Endodermal cell (in vitro differentiated cells): ENCODE results near the gene TRIM2. TPM values are rescaled to one million over a fixed set of nuclear protein-coding genes. Genes with fewer than 3 reads are reported as not detected.

Experiments used
- DNase-seq: peaks from one replicate; pipeline ENCODE4 v3.0.0-alpha.2; 2017
- H3K27ac ChIP-seq: 2 replicates; pipeline ENCODE4 v1.5.1; 2013; ENCODE audit warnings: mild to moderate bottlenecking, low read depth, low read length, moderate library complexity
- H3K27me3 ChIP-seq: 2 replicates; pipeline ENCODE4 v1.6.1; 2013; ENCODE audit warnings: mild to moderate bottlenecking, low read length, moderate library complexity; ENCODE audit not compliant: insufficient read depth, control insufficient read depth, poor library complexity, severe bottlenecking
- H3K36me3 ChIP-seq: 2 replicates; pipeline ENCODE4 v1.7.0; 2013; ENCODE audit warnings: mild to moderate bottlenecking, low read length, moderate library complexity; ENCODE audit not compliant: control insufficient read depth, insufficient read depth
- H3K4me1 ChIP-seq: one replicate; pipeline ENCODE4 v1.7.0; 2013; ENCODE audit warnings: low read length; ENCODE audit not compliant: control insufficient read depth, insufficient read depth
- H3K4me3 ChIP-seq: 2 replicates; pipeline ENCODE4 v1.5.1; 2013; ENCODE audit warnings: mild to moderate bottlenecking, low read length, moderate library complexity
- H3K9ac ChIP-seq: 2 replicates; pipeline ENCODE4 v1.6.1; 2013; ENCODE audit warnings: mild to moderate bottlenecking, low read length, moderate library complexity; ENCODE audit not compliant: poor library complexity, severe bottlenecking; ENCODE audit errors: extremely low read depth
- H3K9me3 ChIP-seq: 2 replicates; pipeline ENCODE4 v1.6.1; 2013; ENCODE audit warnings: mild to moderate bottlenecking, low read length, moderate library complexity; ENCODE audit not compliant: control insufficient read depth
- H3K27ac Mint-ChIP-seq: 2 replicates; pipeline ENCODE4 v1.8.0; 2020; ENCODE audit warnings: mixed read lengths
- H3K27me3 Mint-ChIP-seq: 2 replicates; pipeline ENCODE4 v1.8.0; 2021; ENCODE audit warnings: mild to moderate bottlenecking, mixed read lengths; ENCODE audit not compliant: insufficient read depth
- H3K36me3 Mint-ChIP-seq: 2 replicates; pipeline ENCODE4 v1.8.0; 2020; ENCODE audit warnings: low read depth, mixed read lengths
- H3K4me1 Mint-ChIP-seq: 2 replicates; pipeline ENCODE4 v1.8.0; 2020; ENCODE audit warnings: mixed read lengths
- H3K4me3 Mint-ChIP-seq: 2 replicates; pipeline ENCODE4 v1.8.0; 2020; ENCODE audit warnings: mild to moderate bottlenecking, moderate library complexity, mixed read lengths
- H3K9me3 Mint-ChIP-seq: 2 replicates; pipeline ENCODE4 v1.8.0; 2020; ENCODE audit warnings: mild to moderate bottlenecking, mixed read lengths
- WGBS, 2 experiments: methylation state at CpG; one replicate each; pipeline versions ENCODE4 v1.1.5 to v1.1.7; 2013; ENCODE audit warnings: missing lambda C conversion rate in 2 of 2, mixed read lengths in 1 of 2; ENCODE audit not compliant: insufficient coverage in 1 of 2, insufficient read length in 1 of 2; 5-methylcytosine and 5-hydroxymethylcytosine counted together
- total RNA-seq, 2 donors: library from RNA; stranded (reverse); fragmentation: NEBNext Ultra II Directional in 1 of 2; extraction: Animal tissue kit (Norgen Biotek cat#: 25700) in 1 of 2; gene quantifications; 2 replicates in 1 of 2; 3 replicates in 1 of 2; pipeline ENCODE4 v1.2.1, GENCODE V29; 2021
- TF ChIP-seq, protein P1 (sequence below): fragments of 200-600 bp; sonication (generic); conservative IDR thresholded peaks from 2 replicates; pipeline ENCODE4 v1.5.0; 2021; ENCODE audit warnings: antibody characterized with exemption, mild to moderate bottlenecking

Gene TRIM2
- total RNA-seq, 2 donors from 2014 or later = 31.8 to 56.1 TPM

DNA sequence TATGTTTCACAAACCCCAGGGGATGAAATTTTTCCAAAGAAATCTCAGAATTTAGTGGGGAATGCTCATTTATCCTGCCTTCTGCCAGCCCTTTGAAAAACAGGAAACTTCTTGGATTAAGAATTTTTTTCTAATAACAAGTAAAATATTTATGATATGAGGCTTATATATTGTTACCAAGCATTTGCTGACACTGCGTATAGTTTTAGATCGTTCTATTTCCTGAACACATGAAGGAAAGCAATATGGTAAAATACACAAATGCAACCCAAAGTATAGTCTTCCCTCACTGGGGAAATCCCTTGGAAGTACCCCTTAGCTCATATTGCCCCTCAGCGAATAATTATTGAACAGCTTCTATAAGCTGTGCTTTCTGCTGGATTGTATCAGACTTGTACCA is 85.9 kb downstream of the TRIM2 start:
- TF ChIP-seq, protein P1, sequence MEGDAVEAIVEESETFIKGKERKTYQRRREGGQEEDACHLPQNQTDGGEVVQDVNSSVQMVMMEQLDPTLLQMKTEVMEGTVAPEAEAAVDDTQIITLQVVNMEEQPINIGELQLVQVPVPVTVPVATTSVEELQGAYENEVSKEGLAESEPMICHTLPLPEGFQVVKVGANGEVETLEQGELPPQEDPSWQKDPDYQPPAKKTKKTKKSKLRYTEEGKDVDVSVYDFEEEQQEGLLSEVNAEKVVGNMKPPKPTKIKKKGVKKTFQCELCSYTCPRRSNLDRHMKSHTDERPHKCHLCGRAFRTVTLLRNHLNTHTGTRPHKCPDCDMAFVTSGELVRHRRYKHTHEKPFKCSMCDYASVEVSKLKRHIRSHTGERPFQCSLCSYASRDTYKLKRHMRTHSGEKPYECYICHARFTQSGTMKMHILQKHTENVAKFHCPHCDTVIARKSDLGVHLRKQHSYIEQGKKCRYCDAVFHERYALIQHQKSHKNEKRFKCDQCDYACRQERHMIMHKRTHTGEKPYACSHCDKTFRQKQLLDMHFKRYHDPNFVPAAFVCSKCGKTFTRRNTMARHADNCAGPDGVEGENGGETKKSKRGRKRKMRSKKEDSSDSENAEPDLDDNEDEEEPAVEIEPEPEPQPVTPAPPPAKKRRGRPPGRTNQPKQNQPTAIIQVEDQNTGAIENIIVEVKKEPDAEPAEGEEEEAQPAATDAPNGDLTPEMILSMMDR = no peak
- WGBS, 2 experiments = 98 to 100% methylated on average over 1 to 3 of the region's 3 CpGs
- DNase-seq = no peak
- no peaks in the 10 kb centered on the region for H3K27me3 ChIP-seq
- H3K4me3 ChIP-seq = no peak overlapping the region
- H3K4me1 Mint-ChIP-seq = no peaks in the 10 kb centered on the region
- H3K27ac Mint-ChIP-seq = no peak overlapping the region
- H3K9ac ChIP-seq = no peak overlapping the region
- H3K27me3 Mint-ChIP-seq = no peaks in the 10 kb centered on the region
- peaks cover 19% of the 10 kb centered on the region for H3K9me3 Mint-ChIP-seq
- H3K9me3 ChIP-seq = peaks cover 27% of the 10 kb centered on the region
- no peak overlapping the region for H3K27ac ChIP-seq
- no peak overlapping the region for H3K4me3 Mint-ChIP-seq
- H3K36me3 Mint-ChIP-seq = peaks cover 41% of the 10 kb centered on the region
- H3K36me3 ChIP-seq = peaks cover 46% of the 10 kb centered on the region
- H3K4me1 ChIP-seq = no peaks in the 10 kb centered on the region

DNA sequence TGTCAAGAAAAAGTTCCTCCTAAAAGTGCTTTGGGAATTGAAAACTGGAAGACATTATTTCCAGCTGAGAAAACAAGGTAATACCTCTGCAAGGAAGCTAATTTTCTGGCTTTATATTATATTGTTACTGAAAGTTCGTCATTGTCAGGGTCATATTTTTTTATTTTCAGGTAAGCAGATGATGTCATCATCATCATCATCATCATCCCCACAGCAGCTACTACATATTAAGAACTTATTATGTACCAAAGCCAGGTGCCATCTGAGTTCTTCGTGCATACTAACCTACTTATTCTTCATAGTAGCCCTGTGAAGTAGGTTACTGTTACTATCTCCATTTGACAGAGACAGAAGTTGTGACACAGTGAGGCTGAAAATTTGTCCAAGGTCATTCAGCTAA is 87.3 kb downstream of the TRIM2 start:
- Histone ChIP-seq H3K4me3 (no peak overlapping the region), H3K4me1 (no peaks in the 10 kb centered on the region), H3K27me3 (no peaks in the 10 kb centered on the region), H3K36me3 (peaks cover 56% of the 10 kb centered on the region), H3K9me3 (peaks cover 35% of the 10 kb centered on the region), H3K9ac (no peak overlapping the region), H3K27ac (no peak overlapping the region)
- no peak for DNase-seq
- H3K27ac Mint-ChIP-seq = no peak overlapping the region
- H3K9me3 Mint-ChIP-seq = peaks cover 29% of the 10 kb centered on the region
- WGBS, 2 experiments = 95% methylated on average over 2 of the region's 2 CpGs; no CpG with 5 or more reads in 1 of the 2 experiments
- TF ChIP-seq, protein P1 = no peak
- peaks cover 3% of the 10 kb centered on the region for H3K4me1 Mint-ChIP-seq
- H3K27me3 Mint-ChIP-seq = no peaks in the 10 kb centered on the region
- H3K4me3 Mint-ChIP-seq = no peak overlapping the region
- H3K36me3 Mint-ChIP-seq = peaks cover 55% of the 10 kb centered on the region

DNA sequence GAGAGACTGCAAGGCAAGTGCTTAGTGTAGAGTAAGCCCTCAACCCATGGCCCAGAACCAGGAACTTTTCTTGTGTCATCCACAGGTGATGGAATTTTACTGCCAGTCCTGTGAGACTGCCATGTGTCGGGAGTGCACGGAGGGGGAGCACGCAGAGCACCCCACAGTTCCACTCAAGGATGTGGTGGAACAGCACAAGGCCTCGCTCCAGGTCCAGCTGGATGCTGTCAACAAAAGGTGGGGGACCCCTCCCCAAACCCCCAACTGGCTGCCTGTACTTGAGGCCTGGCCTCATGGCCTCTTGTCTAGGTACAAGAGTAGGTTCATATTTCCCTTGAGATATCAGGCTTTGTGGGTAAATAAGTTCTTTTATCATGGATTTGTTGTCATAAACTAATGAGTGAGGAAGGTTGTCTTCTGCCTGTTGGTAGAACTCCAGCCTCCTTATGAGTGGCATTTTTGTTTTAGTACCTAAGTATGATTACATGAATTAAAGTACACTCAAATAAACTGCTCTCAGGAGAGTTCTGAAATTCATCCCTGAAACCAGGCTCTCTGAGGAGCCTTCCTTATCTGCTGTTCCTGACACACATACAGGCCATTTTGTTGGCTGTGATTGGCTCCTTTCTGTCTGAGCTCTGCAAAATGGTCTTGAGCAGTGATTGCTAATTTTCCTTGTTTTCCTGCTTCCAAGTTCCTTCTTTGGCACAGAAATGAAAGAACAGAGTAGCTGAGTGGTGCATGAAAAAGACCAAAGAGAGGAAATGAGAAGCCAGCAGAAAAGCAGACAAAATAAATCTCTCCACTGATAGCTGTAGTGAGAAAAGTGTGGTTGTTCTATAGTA is 88.9 kb downstream of the TRIM2 start:
- H3K27me3 Mint-ChIP-seq = no peaks in the 10 kb centered on the region
- no peak for DNase-seq
- peaks cover 5% of the 10 kb centered on the region for H3K4me1 Mint-ChIP-seq
- Histone ChIP-seq H3K36me3 (peaks cover 60% of the 10 kb centered on the region), H3K4me1 (no peaks in the 10 kb centered on the region), H3K4me3 (no peak overlapping the region), H3K27me3 (no peaks in the 10 kb centered on the region), H3K27ac (no peak overlapping the region), H3K9me3 (peaks cover 35% of the 10 kb centered on the region), H3K9ac (no peak overlapping the region)
- H3K27ac Mint-ChIP-seq = no peak overlapping the region
- 95 to 100% methylated on average over 2 to 4 of the region's 4 CpGs for WGBS, 2 experiments
- peaks cover 65% of the 10 kb centered on the region for H3K36me3 Mint-ChIP-seq
- peaks cover 29% of the 10 kb centered on the region for H3K9me3 Mint-ChIP-seq
- TF ChIP-seq, protein P1 = no peak
- H3K4me3 Mint-ChIP-seq = no peak overlapping the region
